GM23338 (cell line): Measurements from ENCODE around the gene IRF2.

ENCODE experiments used
- EZH2 ChIP-seq: fragments of 200-600 bp; sonication (generic); IDR thresholded peaks from one replicate; pipeline ENCODE4 v1.8.0; 2017; ENCODE audit warnings: antibody characterized with exemption, mild to moderate bottlenecking, low read depth; ENCODE audit not compliant: unreplicated experiment
- POLR2AphosphoS5 ChIP-seq: IDR thresholded peaks from 2 replicates; pipeline ENCODE4 v1.6.1; 2016; ENCODE audit warnings: antibody characterized with exemption, low read depth
- TF ChIP-seq, protein P1 (sequence below), 2 experiments: fragments of 200-600 bp in 1 of 2; sonication (generic) in 1 of 2; conservative IDR thresholded peaks; 2 replicates each; pipeline versions ENCODE4 v1.5.1 to v1.6.1; 2016 to 2017; ENCODE audit warnings: antibody characterized with exemption in 2 of 2, low read depth in 2 of 2, mild to moderate bottlenecking in 2 of 2, moderate library complexity in 1 of 2

- TF ChIP-seq, protein P1, sequence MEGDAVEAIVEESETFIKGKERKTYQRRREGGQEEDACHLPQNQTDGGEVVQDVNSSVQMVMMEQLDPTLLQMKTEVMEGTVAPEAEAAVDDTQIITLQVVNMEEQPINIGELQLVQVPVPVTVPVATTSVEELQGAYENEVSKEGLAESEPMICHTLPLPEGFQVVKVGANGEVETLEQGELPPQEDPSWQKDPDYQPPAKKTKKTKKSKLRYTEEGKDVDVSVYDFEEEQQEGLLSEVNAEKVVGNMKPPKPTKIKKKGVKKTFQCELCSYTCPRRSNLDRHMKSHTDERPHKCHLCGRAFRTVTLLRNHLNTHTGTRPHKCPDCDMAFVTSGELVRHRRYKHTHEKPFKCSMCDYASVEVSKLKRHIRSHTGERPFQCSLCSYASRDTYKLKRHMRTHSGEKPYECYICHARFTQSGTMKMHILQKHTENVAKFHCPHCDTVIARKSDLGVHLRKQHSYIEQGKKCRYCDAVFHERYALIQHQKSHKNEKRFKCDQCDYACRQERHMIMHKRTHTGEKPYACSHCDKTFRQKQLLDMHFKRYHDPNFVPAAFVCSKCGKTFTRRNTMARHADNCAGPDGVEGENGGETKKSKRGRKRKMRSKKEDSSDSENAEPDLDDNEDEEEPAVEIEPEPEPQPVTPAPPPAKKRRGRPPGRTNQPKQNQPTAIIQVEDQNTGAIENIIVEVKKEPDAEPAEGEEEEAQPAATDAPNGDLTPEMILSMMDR (conservative IDR thresholded peaks at IDR 0.05; ENCODE audit: low read depth in 2 of 2), result no peak
- TF ChIP-seq EZH2 (no peak), POLR2AphosphoS5 (no peak)
These were observed 75.4 kb downstream of the IRF2 start for GRCh38 chr4:184398741-184399511.
